NOMO-1 treated with dmso at 0.1 percent for 144 hours (cell line): Measurements from ENCODE around the gene MYRFL.

Source experiments
- DNase-seq: peaks from one replicate; lab custom pipeline; 2025; ENCODE audit not compliant: unreplicated experiment; lab: John Stamatoyannopoulos, UW

The MYRFL gene

GRCh38 chr12:69929531-69929930 is 104.5 kb downstream of the MYRFL start:
- no peak for DNase-seq

GRCh38 chr12:69931569-69931968 is 106.5 kb downstream of the MYRFL start:
- no peak for DNase-seq

DNA sequence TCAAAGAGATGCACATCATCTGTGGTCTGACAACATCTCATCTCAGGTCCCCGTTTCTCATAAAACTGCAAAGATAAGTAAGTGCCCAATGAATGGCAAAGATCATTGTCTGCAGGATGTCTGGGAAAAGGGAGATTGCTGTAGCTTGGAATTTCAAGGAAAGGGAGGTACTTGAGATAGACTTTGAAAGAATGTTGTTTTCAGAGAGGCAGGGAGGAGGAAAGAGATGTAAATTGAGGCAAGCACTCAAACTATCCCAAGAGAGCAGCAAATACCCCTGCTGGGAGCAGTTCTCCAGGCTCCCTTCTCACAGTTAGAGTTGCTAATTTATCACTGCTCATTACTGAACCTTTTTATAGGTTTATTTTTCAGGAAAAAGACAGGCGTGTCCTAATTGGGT is 107.1 kb downstream of the MYRFL start:
- no peak for DNase-seq

GRCh38 chr12:69932676-69933552 is 107.9 kb downstream of the MYRFL start:
- DNase-seq, result no peak

DNA sequence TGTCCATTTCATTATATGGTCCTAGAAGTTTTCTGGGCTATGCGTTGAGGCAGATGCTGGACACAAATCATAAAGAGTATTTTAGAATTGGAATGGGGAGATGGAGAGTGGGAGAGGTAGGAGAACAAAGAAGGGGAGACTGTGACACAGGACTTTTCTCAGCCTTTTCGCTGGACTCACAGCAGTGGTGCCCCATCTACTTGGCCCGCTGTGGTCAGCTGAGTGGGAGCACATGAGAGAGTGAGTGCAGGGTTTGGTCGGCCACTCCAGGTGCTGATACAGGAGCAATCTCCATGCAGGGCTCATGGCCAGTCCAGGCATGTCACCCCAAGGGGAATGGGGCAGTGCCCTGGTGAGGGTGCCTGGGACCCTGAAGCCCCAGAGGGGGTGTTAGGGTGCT is 109.0 kb downstream of the MYRFL start:
- no peak for DNase-seq

- no peak for DNase-seq
These were observed 110.6 kb downstream of the MYRFL start for GRCh38 chr12:69935651-69936100.

DNA sequence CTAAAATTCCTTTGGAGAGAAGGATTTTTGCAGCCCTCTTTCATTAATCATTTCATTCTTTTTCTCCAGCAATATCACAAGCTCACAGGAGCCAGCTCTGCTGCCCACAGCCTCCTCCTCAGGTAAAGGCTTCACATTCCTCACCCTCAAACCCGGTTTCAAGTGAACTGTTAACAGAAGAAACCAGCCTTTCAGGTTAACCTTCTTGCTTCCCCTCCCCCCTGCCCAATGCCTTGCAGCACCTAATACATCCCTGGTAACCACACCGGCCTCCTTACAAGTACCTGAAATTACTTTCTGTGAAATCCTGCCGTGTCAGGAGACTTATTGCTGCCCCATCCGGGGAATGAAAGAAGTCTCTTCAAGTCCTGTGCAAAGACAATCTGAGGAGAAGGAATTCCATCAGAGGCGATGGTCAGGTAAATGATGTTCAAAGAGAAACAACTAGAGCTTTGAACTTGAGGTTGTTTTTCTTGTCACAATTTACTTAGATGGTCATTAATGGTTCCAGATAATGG is 111.2 kb downstream of the MYRFL start:
- no peak for DNase-seq

GRCh38 chr12:69936766-69937165 is 111.7 kb downstream of the MYRFL start:
- DNase-seq, result no peak

GRCh38 chr12:69947123-69947522 is 122.1 kb downstream of the MYRFL start:
- DNase-seq, result no peak

GRCh38 chr12:69947897-69948296 is 122.9 kb downstream of the MYRFL start:
- DNase-seq, result no peak

DNA sequence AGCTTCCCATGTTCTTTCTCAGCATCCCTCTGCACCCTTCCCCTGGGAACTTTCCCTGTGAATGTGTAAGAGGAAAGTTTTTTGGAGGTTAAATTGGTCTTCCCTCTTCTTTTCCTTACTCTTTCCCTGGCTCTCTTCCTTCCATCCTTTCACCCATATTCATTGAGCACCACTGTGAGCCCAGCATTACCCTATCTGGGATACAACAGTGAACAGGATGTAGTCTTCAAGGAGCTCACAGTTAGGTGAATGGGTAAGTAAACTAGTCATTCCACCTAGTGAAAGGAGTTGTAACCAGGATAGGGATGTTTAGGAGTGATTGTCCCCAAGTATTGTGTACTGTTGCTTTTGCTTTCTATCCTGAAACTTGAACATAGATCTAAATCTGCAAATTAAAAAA is 123.8 kb downstream of the MYRFL start:
- no peak for DNase-seq

DNA sequence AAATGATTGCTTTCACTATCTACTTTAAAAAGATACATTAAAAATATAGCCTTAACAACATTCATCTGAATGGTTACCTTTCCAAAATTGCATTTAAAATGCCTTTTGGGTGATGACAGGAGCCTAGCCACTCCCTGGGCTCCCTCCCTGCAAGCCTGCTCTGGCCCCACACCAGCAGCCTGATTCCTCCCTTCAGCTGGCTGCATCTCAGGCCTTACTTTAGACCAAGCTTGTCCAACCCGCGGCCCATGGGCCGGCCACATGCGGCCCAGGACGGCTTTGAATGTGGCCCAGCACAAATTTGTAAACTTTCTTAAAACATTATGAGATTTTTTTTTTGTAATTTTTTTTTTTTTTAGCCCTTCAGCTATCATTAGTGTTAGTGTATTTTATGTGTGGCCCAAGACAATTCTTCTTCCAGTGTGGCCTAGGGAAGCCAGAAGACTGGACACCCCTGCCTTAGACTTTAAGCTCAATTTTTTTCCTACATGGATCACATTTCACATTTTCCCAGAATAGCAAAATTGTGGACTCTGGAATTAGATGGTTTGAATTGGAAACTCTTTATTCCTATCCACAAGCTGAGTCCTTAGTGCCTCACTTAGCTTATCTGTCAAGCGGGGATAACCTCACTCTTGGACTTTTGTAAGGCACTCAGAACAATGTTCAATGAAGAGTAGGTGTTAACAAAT is 124.4 kb downstream of the MYRFL start:
- DNase-seq, result no peak

GRCh38 chr12:69951108-69951507 is 126.1 kb downstream of the MYRFL start:
- no peak for DNase-seq

- no peak for DNase-seq
These were observed 127.9 kb downstream of the MYRFL start for GRCh38 chr12:69952890-69953289.

DNA sequence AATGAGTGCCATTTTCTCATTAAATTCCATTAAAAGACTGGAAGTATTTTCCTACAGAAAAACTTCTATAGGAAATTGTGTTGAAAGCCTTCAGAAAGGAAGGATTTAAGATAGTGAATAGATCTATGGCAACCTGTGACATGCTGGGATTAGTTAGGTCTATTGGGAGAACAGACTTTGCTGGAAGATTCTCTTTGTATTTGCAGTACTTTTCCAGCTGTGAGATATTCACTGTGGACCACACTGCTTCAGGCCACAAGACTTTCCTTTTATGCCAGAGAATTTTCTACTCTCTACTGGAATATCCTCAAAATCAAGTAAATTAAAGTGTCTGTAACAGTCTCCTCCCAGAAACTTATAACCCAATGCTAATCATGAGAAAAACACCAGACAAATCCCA is 136.2 kb downstream of the MYRFL start:
- no peak for DNase-seq

DNA sequence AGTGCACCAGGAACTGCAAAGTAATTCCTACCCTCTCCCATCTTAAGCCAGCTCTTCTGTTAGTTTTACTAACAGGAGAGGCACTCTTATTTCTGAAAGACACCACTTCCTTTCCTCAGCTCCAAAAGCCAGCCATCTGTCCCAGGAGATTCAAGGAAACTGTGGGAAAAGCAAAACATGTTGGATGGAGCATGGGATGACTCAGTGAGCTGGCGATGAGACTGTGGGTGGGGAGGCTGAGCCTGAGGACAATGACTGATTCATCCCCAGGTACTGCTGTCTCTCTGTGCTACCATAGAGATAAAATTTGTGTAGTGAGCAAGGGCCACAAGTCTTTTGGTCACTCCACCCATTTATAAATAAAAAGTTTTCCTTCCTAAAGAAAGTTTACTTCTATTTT is 141.4 kb downstream of the MYRFL start:
- DNase-seq, result no peak

DNA sequence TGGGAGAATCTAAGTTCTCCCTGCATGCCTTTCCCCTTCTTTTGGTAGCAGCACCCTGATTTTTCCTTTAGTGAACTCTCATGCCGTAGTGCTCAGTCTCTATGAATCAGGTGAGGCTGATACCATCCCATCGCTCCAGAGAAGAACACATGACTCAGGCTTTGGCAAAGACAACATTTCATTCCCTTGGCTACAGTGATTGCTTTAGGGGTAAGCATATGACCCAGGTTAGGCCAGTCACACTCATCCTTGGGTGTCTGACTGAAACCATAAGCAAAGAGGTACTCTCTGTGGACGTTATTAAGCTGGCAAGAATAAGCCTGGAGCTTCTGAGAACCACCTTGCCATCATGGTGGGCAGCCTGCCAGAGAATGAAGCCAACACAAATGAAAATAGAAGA is 141.8 kb downstream of the MYRFL start:
- no peak for DNase-seq

GRCh38 chr12:69969011-69969410 is 144.0 kb downstream of the MYRFL start:
- DNase-seq, result no peak

- DNase-seq, result no peak
These were observed 147.1 kb downstream of the MYRFL start for GRCh38 chr12:69972136-69972535.

DNA sequence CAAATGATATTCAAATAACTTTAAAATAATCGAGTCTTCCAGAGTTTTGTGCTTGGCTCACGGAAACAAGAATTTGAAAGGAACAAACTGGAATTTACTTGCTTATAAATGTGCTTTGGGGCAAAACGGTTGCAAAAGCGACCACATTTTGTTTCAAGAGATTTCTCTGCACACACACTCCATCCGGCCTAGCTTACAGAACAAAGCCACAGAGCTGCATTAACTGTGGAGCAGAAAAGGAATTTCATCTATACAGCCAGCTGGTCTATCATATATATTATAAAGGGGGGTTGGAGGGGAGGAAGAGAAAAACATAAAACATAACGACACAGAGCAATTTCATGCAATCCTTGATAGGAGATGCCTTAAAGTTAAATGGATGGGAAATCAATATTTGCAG is 153.0 kb downstream of the MYRFL start:
- DNase-seq, result no peak

- DNase-seq, result peak; percentile 47
These were observed 157.0 kb downstream of the MYRFL start for GRCh38 chr12:69981881-69982475.

GRCh38 chr12:69984241-69984640 is 159.2 kb downstream of the MYRFL start:
- DNase-seq, result no peak
